Trophoblast cell (in vitro differentiated cells and primary cell): ENCODE measurements around the gene PRODH2.
A peak's percentile ranks its signal among the peaks of the same experiment; 100 is the strongest.

Experiments
- DNase-seq, 2 donors: peaks; one replicate each; pipeline ENCODE4 v3.0.0-alpha.2; 2016
- H2AFZ ChIP-seq: 2 replicates; pipeline ENCODE4 v1.6.1; 2013; ENCODE audit warnings: low read length, moderate library complexity, mild to moderate bottlenecking; ENCODE audit not compliant: insufficient read depth, poor library complexity
- H2AK5ac ChIP-seq: 2 replicates; pipeline ENCODE4 v1.6.1; 2013; ENCODE audit warnings: mild to moderate bottlenecking, low read length
- H2BK120ac ChIP-seq: 2 replicates; pipeline ENCODE4 v1.6.1; 2013; ENCODE audit warnings: low read length, mild to moderate bottlenecking, moderate library complexity; ENCODE audit not compliant: insufficient read depth, poor library complexity
- H2BK12ac ChIP-seq: 2 replicates; pipeline ENCODE4 v1.6.1; 2013; ENCODE audit warnings: mild to moderate bottlenecking, low read length, moderate library complexity
- H2BK5ac ChIP-seq: 2 replicates; pipeline ENCODE4 v1.6.1; 2013; ENCODE audit warnings: low read length, low read depth, moderate library complexity, mild to moderate bottlenecking; ENCODE audit not compliant: poor library complexity
- H3K14ac ChIP-seq: 2 replicates; pipeline ENCODE4 v1.6.1; 2013; ENCODE audit warnings: mild to moderate bottlenecking, low read length
- H3K18ac ChIP-seq: 2 replicates; pipeline ENCODE4 v1.6.1; 2013; ENCODE audit warnings: mild to moderate bottlenecking, low read length
- H3K23ac ChIP-seq: 2 replicates; pipeline ENCODE4 v1.6.1; 2013; ENCODE audit warnings: low read length
- H3K27ac ChIP-seq: 2 replicates; pipeline ENCODE4 v1.5.1; 2013; ENCODE audit warnings: low read depth, mild to moderate bottlenecking, inconsistent platforms, low read length, moderate library complexity
- H3K27me3 ChIP-seq: 2 replicates; pipeline ENCODE4 v1.6.1; 2013; ENCODE audit warnings: inconsistent platforms, mild to moderate bottlenecking, low read length, moderate library complexity; ENCODE audit not compliant: insufficient read depth
- H3K36me3 ChIP-seq, 2 experiments: 1 replicate in 1 of 2; 2 replicates in 1 of 2; pipeline ENCODE4 v1.6.1; 2013; ENCODE audit warnings: low read length in 2 of 2, mild to moderate bottlenecking in 2 of 2, moderate library complexity in 1 of 2; ENCODE audit not compliant: insufficient read depth in 2 of 2, control insufficient read depth in 1 of 2
- H3K4ac ChIP-seq: 2 replicates; pipeline ENCODE4 v1.6.1; 2013; ENCODE audit warnings: low read depth, mild to moderate bottlenecking, low read length, moderate library complexity
- H3K4me1 ChIP-seq, 2 experiments: 1 replicate in 1 of 2; 2 replicates in 1 of 2; pipeline ENCODE4 v1.6.1; 2013; ENCODE audit warnings: low read length in 2 of 2, mild to moderate bottlenecking in 2 of 2, moderate library complexity in 1 of 2; ENCODE audit not compliant: insufficient read depth in 2 of 2, control insufficient read depth in 1 of 2
- H3K4me2 ChIP-seq: 2 replicates; pipeline ENCODE4 v1.6.1; 2013; ENCODE audit warnings: inconsistent platforms, mild to moderate bottlenecking, low read length, moderate library complexity
- H3K4me3 ChIP-seq: 2 replicates; pipeline ENCODE4 v1.5.1; 2013; ENCODE audit warnings: mild to moderate bottlenecking, low read depth, low read length, inconsistent platforms
- H3K79me1 ChIP-seq: one replicate; pipeline ENCODE4 v1.6.1; 2013; ENCODE audit warnings: low read length
- H3K79me2 ChIP-seq: 2 replicates; pipeline ENCODE4 v1.6.1; 2013; ENCODE audit warnings: low read length, mild to moderate bottlenecking; ENCODE audit not compliant: control insufficient read depth, insufficient read depth, poor library complexity
- H3K9ac ChIP-seq: 2 replicates; pipeline ENCODE4 v1.6.1; 2013; ENCODE audit warnings: mild to moderate bottlenecking, low read length
- H3K9me3 ChIP-seq: 2 replicates; pipeline ENCODE4 v1.6.1; 2013; ENCODE audit warnings: low read depth, mild to moderate bottlenecking, control low read depth, inconsistent platforms, low read length; ENCODE audit not compliant: insufficient read depth
- H4K12ac ChIP-seq: 2 replicates; pipeline ENCODE4 v1.6.1; 2013; ENCODE audit warnings: low read depth, mild to moderate bottlenecking, low read length, moderate library complexity
- H4K8ac ChIP-seq: 2 replicates; pipeline ENCODE4 v1.6.1; 2013; ENCODE audit warnings: low read depth, mild to moderate bottlenecking, low read length, moderate library complexity
- H4K91ac ChIP-seq: one replicate; pipeline ENCODE4 v1.6.1; 2013; ENCODE audit warnings: low read depth, mild to moderate bottlenecking, low read length, moderate library complexity
- WGBS: extraction: QIAGEN DNeasy Blood & Tissue Kit; methylation state at CpG from one replicate; pipeline ENCODE4 v1.1.7; 2013; ENCODE audit warnings: missing lambda C conversion rate; ENCODE audit not compliant: insufficient read length, insufficient coverage; ENCODE audit errors: extremely low coverage; 5-methylcytosine and 5-hydroxymethylcytosine counted together

PRODH2 gene

GRCh38 chr19:35750167-35750566 is 62.5 kb downstream of the PRODH2 start:
- Histone ChIP-seq H3K27ac (peak overlapping the region; percentile 94), H2AK5ac (peak overlapping the region; percentile 40), H3K4me3 (peak overlapping the region; percentile 23), H3K14ac (peak overlapping the region; percentile 63), H2BK5ac (peak overlapping the region; percentile 82), H3K23ac (no peak overlapping the region), H3K4me2 (peak overlapping the region; percentile 55), H2BK12ac (peak overlapping the region; percentile 50), H3K4ac (peak overlapping the region; percentile 65), H3K9me3 (peaks cover 4% of the 10 kb centered on the region), H3K36me3 (peaks cover 28 to 30% of the 10 kb centered on the region in 2 experiments), H2BK120ac (peak overlapping the region; percentile 77), H4K91ac (peak overlapping the region; percentile 85), H3K18ac (peak overlapping the region; percentile 78), H3K79me2 (peaks cover 11% of the 10 kb centered on the region), H3K9ac (no peak overlapping the region), H4K8ac (peak overlapping the region; percentile 59), H3K27me3 (no peaks in the 10 kb centered on the region), H2AFZ (peak overlapping the region; percentile 26), H3K4me1 (peaks cover 15 to 22% of the 10 kb centered on the region in 2 experiments), H3K79me1 (peaks cover 13% of the 10 kb centered on the region), H4K12ac (peak overlapping the region; percentile 14)
- peak; percentile 75 for DNase-seq
- WGBS: no CpG with 5 or more reads among the region's 5 CpGs
